GM12878 (cell line): ENCODE measurements around the gene WDHD1. TPM values are rescaled to one million over a fixed set of nuclear protein-coding genes. Genes with fewer than 3 reads are reported as not detected.

Experiments
- ATF7 ChIP-seq: fragments of 450-650 bp; IDR thresholded peaks from 2 replicates; pipeline ENCODE4 v1.6.1; 2016; ENCODE audit warnings: low read depth, mild to moderate bottlenecking
- CBX5 ChIP-seq: sonication (generic); IDR thresholded peaks from 2 replicates; pipeline ENCODE4 v1.6.1; 2016; ENCODE audit warnings: low read depth, moderate library complexity, mild to moderate bottlenecking, inconsistent platforms
- CHD2 ChIP-seq: IDR thresholded peaks from 2 replicates; pipeline ENCODE4 v1.6.1; 2011; ENCODE audit warnings: low read depth, low read length, improper control_type of control experiment, borderline replicate concordance
- CHD4 ChIP-seq: fragments of 200-600 bp; sonication (generic); IDR thresholded peaks from 2 replicates; pipeline ENCODE4 v1.6.1; 2016; ENCODE audit warnings: mild to moderate bottlenecking
- CREM ChIP-seq: IDR thresholded peaks from 2 replicates; pipeline ENCODE4 v1.6.1; 2014; ENCODE audit warnings: antibody characterized with exemption, low read depth
- EGR1 ChIP-seq, 2 experiments: IDR thresholded peaks; 1 replicate in 1 of 2; 2 replicates in 1 of 2; pipeline ENCODE4 v1.6.1; 2011 to 2012; ENCODE audit warnings: low read depth in 2 of 2, low read length in 2 of 2, borderline replicate concordance in 1 of 2, mild to moderate bottlenecking in 1 of 2, moderate library complexity in 1 of 2
- HCFC1 ChIP-seq: fragments of 150-350 bp; IDR thresholded peaks from 2 replicates; pipeline ENCODE4 v1.6.1; 2014; ENCODE audit warnings: low read length
- KLF5 ChIP-seq: fragments of 450-650 bp; IDR thresholded peaks from 2 replicates; pipeline ENCODE4 v1.6.1; 2014; ENCODE audit warnings: mild to moderate bottlenecking; ENCODE audit not compliant: partially characterized antibody
- POLR2A ChIP-seq: IDR thresholded peaks from 2 replicates; pipeline ENCODE4 v1.6.1; 2011; ENCODE audit warnings: low read depth, mild to moderate bottlenecking, low read length
- TARDBP ChIP-seq: IDR thresholded peaks from 2 replicates; pipeline ENCODE4 v1.6.1; 2016; ENCODE audit warnings: borderline replicate concordance
- polyA plus RNA-seq, 11 experiments: library from polyadenylated mRNA; depleted of rRNA in 4 of 11; unstranded in 6 of 11; stranded (reverse) in 5 of 11; fragments of >200 nt; fragmentation: Nextera tagmentation in 4 of 11; fragmentation: Illumina TruSeq in 1 of 11; extraction: Ambion mirVana in 4 of 11; extraction: Trizol in 1 of 11; gene quantifications; 1 replicate in 1 of 11; 2 replicates in 10 of 11; pipeline versions ENCODE4 v1.2.1 to v1.2.3, GENCODE V29; 2011 to 2016; ENCODE audit warnings: inconsistent platforms in 2 of 11, missing spikeins in 2 of 11, low read depth in 1 of 11
- total RNA-seq, 4 experiments: library from RNA; depleted of rRNA in 3 of 4; stranded (reverse); fragments of >200 nt in 3 of 4; fragmentation: Illumina TruSeq in 1 of 4; extraction: Trizol in 1 of 4; gene quantifications; 2 replicates each; pipeline versions ENCODE4 v1.2.1 to v1.2.3, GENCODE V29; 2013 to 2021
- TF ChIP-seq, protein P1 (sequence below): IDR thresholded peaks from 2 replicates; pipeline ENCODE4 v1.6.1; 2012; ENCODE audit warnings: low read depth, low read length, improper control_type of control experiment
- TF ChIP-seq, protein P2 (sequence below): IDR thresholded peaks from 2 replicates; pipeline ENCODE4 v1.6.1; 2012; ENCODE audit warnings: low read depth, low read length, improper control_type of control experiment
- TF ChIP-seq, protein P3 (sequence below): IDR thresholded peaks from 2 replicates; pipeline ENCODE4 v1.6.1; 2012; ENCODE audit warnings: improper control_type of control experiment, low read depth, low read length; ENCODE audit not compliant: insufficient replicate concordance

The WDHD1 gene
- total and polyA plus RNA-seq, 10 of the 15 experiments (the other 5 are each of a cell fraction or from before 2014, with no cell fraction given): 11.3 to 50.5 (median 32.6) TPM

DNA sequence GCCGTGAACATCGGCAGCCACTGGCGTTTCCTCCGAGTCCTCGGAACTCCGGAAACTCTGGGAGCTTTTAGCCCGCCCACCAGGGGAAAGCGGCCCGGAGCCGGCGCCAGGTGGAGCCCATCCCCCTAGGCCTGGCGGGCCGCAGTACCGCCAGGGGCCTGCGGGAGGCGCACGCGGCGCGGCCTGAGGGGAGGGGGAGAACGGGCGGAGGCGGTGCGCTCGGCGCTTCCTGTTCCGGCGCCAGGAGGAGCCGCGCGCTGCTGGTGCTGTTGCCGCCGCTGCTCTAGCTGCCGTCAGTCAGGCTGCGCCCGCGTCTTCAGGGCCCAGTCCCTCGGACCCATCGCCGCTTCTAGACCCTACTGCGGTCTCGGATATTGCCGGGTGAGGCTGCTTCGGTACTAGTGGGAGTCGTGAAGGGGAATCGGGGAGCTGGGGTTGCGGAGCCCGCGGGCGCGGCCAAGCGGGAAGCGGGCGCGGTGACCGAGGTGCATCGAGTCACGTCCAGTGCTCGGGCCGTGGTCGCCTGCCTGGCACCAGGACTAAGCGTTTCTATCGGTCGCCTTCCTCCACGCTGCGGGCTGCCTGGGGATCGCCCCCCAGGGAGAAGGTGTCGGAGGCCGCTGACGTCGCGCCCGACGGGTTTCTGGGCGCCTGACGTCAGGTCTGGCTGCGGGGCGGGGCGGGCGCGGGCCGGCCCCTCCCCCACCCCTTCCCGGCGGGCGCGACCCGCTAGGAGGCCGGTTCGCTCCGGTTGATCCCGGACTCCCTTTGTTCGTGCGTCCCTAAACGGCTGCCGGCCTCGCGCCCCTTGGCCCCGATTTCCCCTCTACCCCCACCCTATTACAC is 24.7 kb upstream of the WDHD1 start, which contains the start of gene MAPK1IP1L (continued):
- peak; percentile 94 for TF ChIP-seq CHD2
- TF ChIP-seq HCFC1: peak; percentile 62
- TF ChIP-seq, protein P1, sequence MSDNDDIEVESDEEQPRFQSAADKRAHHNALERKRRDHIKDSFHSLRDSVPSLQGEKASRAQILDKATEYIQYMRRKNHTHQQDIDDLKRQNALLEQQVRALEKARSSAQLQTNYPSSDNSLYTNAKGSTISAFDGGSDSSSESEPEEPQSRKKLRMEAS: peak; percentile 74; the same call in 1 of the 2 replicates
- peak; percentile 95 for TF ChIP-seq CBX5
- TF ChIP-seq, protein P2, sequence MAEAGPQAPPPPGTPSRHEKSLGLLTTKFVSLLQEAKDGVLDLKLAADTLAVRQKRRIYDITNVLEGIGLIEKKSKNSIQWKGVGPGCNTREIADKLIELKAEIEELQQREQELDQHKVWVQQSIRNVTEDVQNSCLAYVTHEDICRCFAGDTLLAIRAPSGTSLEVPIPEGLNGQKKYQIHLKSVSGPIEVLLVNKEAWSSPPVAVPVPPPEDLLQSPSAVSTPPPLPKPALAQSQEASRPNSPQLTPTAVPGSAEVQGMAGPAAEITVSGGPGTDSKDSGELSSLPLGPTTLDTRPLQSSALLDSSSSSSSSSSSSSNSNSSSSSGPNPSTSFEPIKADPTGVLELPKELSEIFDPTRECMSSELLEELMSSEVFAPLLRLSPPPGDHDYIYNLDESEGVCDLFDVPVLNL: peak; percentile 56
- peak in 1 of 2 experiments; percentile 79; a peak in 1 of 3 replicates for TF ChIP-seq EGR1 (IDR thresholded peaks at IDR 0.05; ENCODE audit: borderline replicate concordance in 1 of 2, low read depth in 2 of 2, low read length in 2 of 2)
- peak; percentile 59 for TF ChIP-seq KLF5
- peak; percentile 81; the same call in 1 of the 2 replicates for TF ChIP-seq TARDBP
- peak; percentile 34; the same call in 1 of the 2 replicates for TF ChIP-seq ATF7
- peak; percentile 100 for TF ChIP-seq POLR2A
- TF ChIP-seq CREM: peak; percentile 90
- TF ChIP-seq, protein P3, sequence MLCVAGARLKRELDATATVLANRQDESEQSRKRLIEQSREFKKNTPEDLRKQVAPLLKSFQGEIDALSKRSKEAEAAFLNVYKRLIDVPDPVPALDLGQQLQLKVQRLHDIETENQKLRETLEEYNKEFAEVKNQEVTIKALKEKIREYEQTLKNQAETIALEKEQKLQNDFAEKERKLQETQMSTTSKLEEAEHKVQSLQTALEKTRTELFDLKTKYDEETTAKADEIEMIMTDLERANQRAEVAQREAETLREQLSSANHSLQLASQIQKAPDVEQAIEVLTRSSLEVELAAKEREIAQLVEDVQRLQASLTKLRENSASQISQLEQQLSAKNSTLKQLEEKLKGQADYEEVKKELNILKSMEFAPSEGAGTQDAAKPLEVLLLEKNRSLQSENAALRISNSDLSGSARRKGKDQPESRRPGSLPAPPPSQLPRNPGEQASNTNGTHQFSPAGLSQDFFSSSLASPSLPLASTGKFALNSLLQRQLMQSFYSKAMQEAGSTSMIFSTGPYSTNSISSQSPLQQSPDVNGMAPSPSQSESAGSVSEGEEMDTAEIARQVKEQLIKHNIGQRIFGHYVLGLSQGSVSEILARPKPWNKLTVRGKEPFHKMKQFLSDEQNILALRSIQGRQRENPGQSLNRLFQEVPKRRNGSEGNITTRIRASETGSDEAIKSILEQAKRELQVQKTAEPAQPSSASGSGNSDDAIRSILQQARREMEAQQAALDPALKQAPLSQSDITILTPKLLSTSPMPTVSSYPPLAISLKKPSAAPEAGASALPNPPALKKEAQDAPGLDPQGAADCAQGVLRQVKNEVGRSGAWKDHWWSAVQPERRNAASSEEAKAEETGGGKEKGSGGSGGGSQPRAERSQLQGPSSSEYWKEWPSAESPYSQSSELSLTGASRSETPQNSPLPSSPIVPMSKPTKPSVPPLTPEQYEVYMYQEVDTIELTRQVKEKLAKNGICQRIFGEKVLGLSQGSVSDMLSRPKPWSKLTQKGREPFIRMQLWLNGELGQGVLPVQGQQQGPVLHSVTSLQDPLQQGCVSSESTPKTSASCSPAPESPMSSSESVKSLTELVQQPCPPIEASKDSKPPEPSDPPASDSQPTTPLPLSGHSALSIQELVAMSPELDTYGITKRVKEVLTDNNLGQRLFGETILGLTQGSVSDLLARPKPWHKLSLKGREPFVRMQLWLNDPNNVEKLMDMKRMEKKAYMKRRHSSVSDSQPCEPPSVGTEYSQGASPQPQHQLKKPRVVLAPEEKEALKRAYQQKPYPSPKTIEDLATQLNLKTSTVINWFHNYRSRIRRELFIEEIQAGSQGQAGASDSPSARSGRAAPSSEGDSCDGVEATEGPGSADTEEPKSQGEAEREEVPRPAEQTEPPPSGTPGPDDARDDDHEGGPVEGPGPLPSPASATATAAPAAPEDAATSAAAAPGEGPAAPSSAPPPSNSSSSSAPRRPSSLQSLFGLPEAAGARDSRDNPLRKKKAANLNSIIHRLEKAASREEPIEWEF: no peak
- no peak for TF ChIP-seq CHD4
- TF ChIP-seq, all 136 proteins: peak for 78
